SU-DHL-6 (cell line): Measurements from ENCODE around the gene MGP.

Experiments used
- H2AFZ ChIP-seq: fragments of 200-600 bp; sonication (generic); 2 replicates; pipeline ENCODE4 v1.6.1; 2014; ENCODE audit warnings: low read depth, mild to moderate bottlenecking, moderate library complexity, mixed read lengths, antibody characterized with exemption, low read length; ENCODE audit not compliant: severe bottlenecking
- H3F3A ChIP-seq: fragments of 200-600 bp; shearing (Covaris generic); 2 replicates; pipeline ENCODE4 v1.6.0; 2016; ENCODE audit warnings: antibody characterized with exemption, mild to moderate bottlenecking; ENCODE audit not compliant: insufficient read depth
- H3K27ac ChIP-seq: fragments of 200-600 bp; sonication (generic); 2 replicates; pipeline ENCODE4 v1.5.1; 2016; ENCODE audit warnings: low read depth, mild to moderate bottlenecking, low read length, moderate library complexity, mixed read lengths
- H3K27me3 ChIP-seq: fragments of 200-600 bp; sonication (generic), shearing (Covaris generic); 2 replicates; pipeline ENCODE4 v1.6.0; 2014; ENCODE audit warnings: mild to moderate bottlenecking, low read length
- H3K36me3 ChIP-seq: fragments of 200-600 bp; sonication (generic); 2 replicates; pipeline ENCODE4 v1.6.1; 2014; ENCODE audit warnings: mild to moderate bottlenecking, low read length, mixed read lengths
- H3K4me2 ChIP-seq: fragments of 300-600, 200-600 bp; shearing (Covaris generic), sonication (generic); 2 replicates; pipeline ENCODE4 v1.6.0; 2014; ENCODE audit warnings: low read length, low read depth, mild to moderate bottlenecking; ENCODE audit not compliant: poor library complexity, severe bottlenecking
- H3K4me3 ChIP-seq: fragments of 200-600 bp; sonication (generic); 2 replicates; pipeline ENCODE4 v1.5.1; 2014; ENCODE audit warnings: antibody characterized with exemption, low read length, mild to moderate bottlenecking, mixed read lengths; ENCODE audit not compliant: insufficient read depth, poor library complexity, severe bottlenecking
- H3K79me2 ChIP-seq: fragments of 200-600 bp; sonication (generic); 2 replicates; pipeline ENCODE4 v1.6.1; 2014; ENCODE audit warnings: mild to moderate bottlenecking, low read length, moderate library complexity; ENCODE audit not compliant: insufficient read depth
- H3K9ac ChIP-seq: fragments of 200-600 bp; sonication (generic); 2 replicates; pipeline ENCODE4 v1.7.0; 2014; ENCODE audit warnings: mild to moderate bottlenecking, low read length
- H3K9me2 ChIP-seq: fragments of 200-600 bp; sonication (generic); replicated peaks from 2 replicates; pipeline ENCODE4 v1.6.1; 2014; ENCODE audit warnings: low read length; ENCODE audit not compliant: insufficient read depth
- H3K9me3 ChIP-seq: fragments of 200-600 bp; sonication (generic); 2 replicates; pipeline ENCODE4 v1.6.1; 2014; ENCODE audit warnings: low read length, mixed read lengths; ENCODE audit not compliant: insufficient read depth
- H4K20me1 ChIP-seq: fragments of 200-600 bp; sonication (generic); 2 replicates; pipeline ENCODE4 v1.6.1; 2014; ENCODE audit warnings: low read depth, mild to moderate bottlenecking, antibody characterized with exemption, low read length, moderate library complexity, mixed read lengths
- CTCF ChIP-seq: fragments of 200-600 bp; sonication (generic); IDR thresholded peaks from one replicate; pipeline ENCODE4 v1.5.1; 2017; ENCODE audit warnings: antibody characterized with exemption, mild to moderate bottlenecking, low read length, moderate library complexity; ENCODE audit not compliant: insufficient read depth, poor library complexity, severe bottlenecking
- EZH2phosphoT487 ChIP-seq: fragments of 200-600 bp; sonication (generic), shearing (Covaris generic); conservative IDR thresholded peaks from 2 replicates; pipeline ENCODE4 v1.6.1; 2018; ENCODE audit warnings: mild to moderate bottlenecking, antibody characterized with exemption, low read length, moderate library complexity, mixed read lengths

The MGP gene

GRCh38 chr12:14880890-14881453 is 4.7 kb downstream of the MGP start:
- Histone ChIP-seq H3K4me3 (peak overlapping the region; percentile 31), H2AFZ (peak overlapping the region; percentile 73), H3F3A (0 out of 2 replicates have a peak, but pooled peaks cover 3% of the 10 kb centered on the region), H3K9me3 (no peaks in the 10 kb centered on the region), H3K9ac (no peak overlapping the region), H3K4me2 (peak overlapping the region; percentile 37), H4K20me1 (no peaks in the 10 kb centered on the region), H3K27ac (peak overlapping the region; percentile 28; the same call in 1 of the 2 replicates), H3K36me3 (no peaks in the 10 kb centered on the region), H3K9me2 (no peaks in the 10 kb centered on the region), H3K27me3 (no peaks in the 10 kb centered on the region), H3K79me2 (no peaks in the 10 kb centered on the region)
- TF ChIP-seq EZH2phosphoT487 = no peak
- TF ChIP-seq CTCF = no peak

- H3K4me3 ChIP-seq = no peak overlapping the region
- no peaks in the 10 kb centered on the region for H3K9me2 ChIP-seq
- H3K4me2 ChIP-seq = no peak overlapping the region
- no peaks in the 10 kb centered on the region for H3K36me3 ChIP-seq
- no peak overlapping the region for H3K9ac ChIP-seq
- no peaks in the 10 kb centered on the region for H4K20me1 ChIP-seq
- H3K9me3 ChIP-seq = no peaks in the 10 kb centered on the region
- no peaks in the 10 kb centered on the region for H3K79me2 ChIP-seq
- no peaks in the 10 kb centered on the region for H3K27me3 ChIP-seq
- H3K27ac ChIP-seq = no peak overlapping the region
- no peak for TF ChIP-seq EZH2phosphoT487
- no peak for TF ChIP-seq CTCF
- no peaks in the 10 kb centered on the region for H3F3A ChIP-seq
- H2AFZ ChIP-seq = no peak overlapping the region
These were observed 6.3 kb downstream of the MGP start for GRCh38 chr12:14879222-14879933.

- peak overlapping the region; percentile 9 for H3K4me2 ChIP-seq
- H3K27ac ChIP-seq = no peak overlapping the region
- H2AFZ ChIP-seq = peak overlapping the region; percentile 5
- H3K79me2 ChIP-seq = no peaks in the 10 kb centered on the region
- no peak overlapping the region for H3K9ac ChIP-seq
- no peaks in the 10 kb centered on the region for H3K27me3 ChIP-seq
- H4K20me1 ChIP-seq = no peaks in the 10 kb centered on the region
- no peaks in the 10 kb centered on the region for H3F3A ChIP-seq
- H3K4me3 ChIP-seq = no peak overlapping the region
- no peaks in the 10 kb centered on the region for H3K9me3 ChIP-seq
- H3K9me2 ChIP-seq = no peaks in the 10 kb centered on the region
- no peak for TF ChIP-seq CTCF
- no peak for TF ChIP-seq EZH2phosphoT487
- no peaks in the 10 kb centered on the region for H3K36me3 ChIP-seq
These were observed 7.2 kb downstream of the MGP start for GRCh38 chr12:14878488-14878887.
